ENCODE results near the gene FAM83G.

GRCh38 chr17:19013226-19013625 is 8.7 kb upstream of the FAM83G start:
- TF ChIP-seq, protein P1, sequence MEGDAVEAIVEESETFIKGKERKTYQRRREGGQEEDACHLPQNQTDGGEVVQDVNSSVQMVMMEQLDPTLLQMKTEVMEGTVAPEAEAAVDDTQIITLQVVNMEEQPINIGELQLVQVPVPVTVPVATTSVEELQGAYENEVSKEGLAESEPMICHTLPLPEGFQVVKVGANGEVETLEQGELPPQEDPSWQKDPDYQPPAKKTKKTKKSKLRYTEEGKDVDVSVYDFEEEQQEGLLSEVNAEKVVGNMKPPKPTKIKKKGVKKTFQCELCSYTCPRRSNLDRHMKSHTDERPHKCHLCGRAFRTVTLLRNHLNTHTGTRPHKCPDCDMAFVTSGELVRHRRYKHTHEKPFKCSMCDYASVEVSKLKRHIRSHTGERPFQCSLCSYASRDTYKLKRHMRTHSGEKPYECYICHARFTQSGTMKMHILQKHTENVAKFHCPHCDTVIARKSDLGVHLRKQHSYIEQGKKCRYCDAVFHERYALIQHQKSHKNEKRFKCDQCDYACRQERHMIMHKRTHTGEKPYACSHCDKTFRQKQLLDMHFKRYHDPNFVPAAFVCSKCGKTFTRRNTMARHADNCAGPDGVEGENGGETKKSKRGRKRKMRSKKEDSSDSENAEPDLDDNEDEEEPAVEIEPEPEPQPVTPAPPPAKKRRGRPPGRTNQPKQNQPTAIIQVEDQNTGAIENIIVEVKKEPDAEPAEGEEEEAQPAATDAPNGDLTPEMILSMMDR (IDR thresholded peaks at IDR 0.05) = no peak
- no peak for TF ChIP-seq NFIC (IDR thresholded peaks at IDR 0.05; ENCODE audit: borderline replicate concordance)
- TF ChIP-seq SMC3 (IDR thresholded peaks at IDR 0.05; ENCODE audit: low read depth, low read length) = no peak
- TF ChIP-seq POLR2AphosphoS5 (IDR thresholded peaks at IDR 0.05; ENCODE audit: low read depth, low read length) = no peak
- no peak for TF ChIP-seq GABPA (IDR thresholded peaks at IDR 0.05; ENCODE audit: low read depth)
- no peak for TF ChIP-seq REST (IDR thresholded peaks at IDR 0.05; ENCODE audit: low read depth, low read length)
- no peak for TF ChIP-seq USF2 (IDR thresholded peaks at IDR 0.05; ENCODE audit: borderline replicate concordance, low read depth, low read length)
- no peak for TF ChIP-seq RCOR1 (IDR thresholded peaks at IDR 0.05; ENCODE audit: low read length)

All from SK-N-SH (cell line).